A549 (cell line): ENCODE data around the gene RIN3.

Experiments
- CEBPB ChIP-seq, 2 experiments: fragments of >200 bp in 1 of 2; sonication (Bioruptor Twin) in 1 of 2; formaldehyde crosslinking in 1 of 2; IDR thresholded peaks; 2 replicates each; pipeline ENCODE4 v1.6.1; 2012 to 2016
- MAX ChIP-seq: IDR thresholded peaks from 2 replicates; pipeline ENCODE4 v1.6.1; 2012

- TF ChIP-seq CEBPB (IDR thresholded peaks at IDR 0.05) (no peak), MAX (no peak)
Observed at GRCh38 chr14:92584816-92585215, 71.2 kb downstream of the RIN3 start.
